T-helper 17 cell (primary cell): Measurements from ENCODE around the gene COPA. TPM values are rescaled to one million over a fixed set of nuclear protein-coding genes. Genes with fewer than 3 reads are reported as not detected.
A peak's percentile ranks its signal among the peaks of the same experiment; 100 is the strongest.

Experiments used
- ATAC-seq: fragments of 150-1000 bp; cut with Tn5 transposase; 2 replicates; pipeline ENCODE4 v1.10.0; 2021; ENCODE audit warnings: mild to moderate bottlenecking, moderate library complexity
- DNase-seq, 3 donors: peaks; one replicate each; pipeline versions ENCODE4 v3.0.0 to v3.0.0-alpha.2; 2020 to 2021
- H3K9me3 ChIP-seq: one replicate; pipeline ENCODE4 v1.7.0; 2013; ENCODE audit warnings: low read length, mild to moderate bottlenecking; ENCODE audit not compliant: control insufficient read depth, poor library complexity, severe bottlenecking
- H3K27ac Mint-ChIP-seq: one replicate; pipeline ENCODE4 v1.8.0; 2022; ENCODE audit warnings: mild to moderate bottlenecking, moderate library complexity, mixed read lengths
- H3K27me3 Mint-ChIP-seq: one replicate; pipeline ENCODE4 v1.8.0; 2022; ENCODE audit warnings: mixed read lengths
- H3K36me3 Mint-ChIP-seq: one replicate; pipeline ENCODE4 v1.8.0; 2022; ENCODE audit warnings: low read depth, mixed read lengths
- H3K4me1 Mint-ChIP-seq: one replicate; pipeline ENCODE4 v1.8.0; 2022; ENCODE audit warnings: mild to moderate bottlenecking, mixed read lengths
- H3K4me3 Mint-ChIP-seq: one replicate; pipeline ENCODE4 v1.8.0; 2022; ENCODE audit warnings: mild to moderate bottlenecking, moderate library complexity, mixed read lengths
- total RNA-seq, 4 donors: library from RNA in 2 of 4; stranded (reverse) in 2 of 4; gene quantifications; one replicate each; pipeline ENCODE4 v1.2.3 and lab custom pipeline; 2022 to 2026

Gene COPA
- total RNA-seq, 2 donors from 2014 or later = 122 to 143 TPM

DNA sequence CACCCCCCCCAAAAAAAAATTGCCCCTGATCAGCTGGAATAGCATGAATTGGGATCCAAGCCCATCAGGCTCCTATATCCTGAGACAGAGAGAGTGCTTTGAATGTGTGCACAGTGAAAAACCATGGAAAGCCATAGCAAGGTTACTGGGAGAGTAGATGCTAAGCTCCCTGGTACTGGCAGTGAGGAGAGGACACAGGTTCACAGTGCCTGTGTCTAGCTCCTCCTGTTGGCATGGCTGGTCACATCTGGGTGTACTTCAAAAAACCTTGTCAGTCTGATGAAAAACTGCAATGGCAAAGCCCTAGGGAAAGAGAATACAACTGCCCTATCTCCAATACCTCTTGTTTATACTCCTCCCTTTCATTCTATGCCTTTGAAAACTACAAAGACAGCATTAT is 12.9 kb downstream of the COPA start:
- H3K27me3 Mint-ChIP-seq = no peaks in the 10 kb centered on the region
- H3K4me1 Mint-ChIP-seq = peaks cover 5% of the 10 kb centered on the region
- H3K4me3 Mint-ChIP-seq = no peak overlapping the region
- ATAC-seq (no peak), DNase-seq (no peak)
- peaks cover 4% of the 10 kb centered on the region for H3K36me3 Mint-ChIP-seq
- H3K27ac Mint-ChIP-seq = peak overlapping the region; percentile 57
- H3K9me3 ChIP-seq = no peaks in the 10 kb centered on the region

- peak overlapping the region; percentile 57 for H3K27ac Mint-ChIP-seq
- no peaks in the 10 kb centered on the region for H3K9me3 ChIP-seq
- peaks cover 5% of the 10 kb centered on the region for H3K4me1 Mint-ChIP-seq
- H3K4me3 Mint-ChIP-seq = no peak overlapping the region
- DNase-seq (no peak), ATAC-seq (no peak)
- H3K36me3 Mint-ChIP-seq = peaks cover 4% of the 10 kb centered on the region
- no peaks in the 10 kb centered on the region for H3K27me3 Mint-ChIP-seq
These were observed 14.9 kb downstream of the COPA start for GRCh38 chr1:160328184-160328583.

DNA sequence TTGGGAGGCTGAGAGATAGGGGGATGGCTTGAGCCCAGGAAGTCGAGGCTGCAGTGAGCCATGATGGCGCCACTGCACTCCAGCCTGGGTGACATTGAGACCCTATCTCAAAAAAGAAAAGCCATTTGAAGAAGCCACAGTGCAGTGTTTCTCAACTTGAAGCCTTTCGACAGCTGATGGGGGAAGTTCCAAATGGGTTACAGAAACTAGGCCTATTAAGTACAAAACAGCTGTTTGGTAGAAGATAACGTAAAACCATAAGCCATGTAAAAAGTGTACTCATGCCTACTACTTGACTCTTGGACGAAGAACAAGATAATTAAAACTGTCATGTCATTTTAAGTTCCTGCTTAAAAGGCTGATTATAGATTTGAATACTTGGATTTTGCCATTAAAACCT is 16.6 kb downstream of the COPA start:
- peaks cover 7% of the 10 kb centered on the region for H3K36me3 Mint-ChIP-seq

GRCh38 chr1:160325252-160325651 is 17.8 kb downstream of the COPA start:
- H3K27me3 Mint-ChIP-seq = no peaks in the 10 kb centered on the region
- no peak overlapping the region for H3K4me3 Mint-ChIP-seq
- no peaks in the 10 kb centered on the region for H3K9me3 ChIP-seq
- peaks cover 8% of the 10 kb centered on the region for H3K4me1 Mint-ChIP-seq
- H3K36me3 Mint-ChIP-seq = peaks cover 4% of the 10 kb centered on the region
- ATAC-seq = no peak
- no peak overlapping the region for H3K27ac Mint-ChIP-seq
- no peak for DNase-seq

More for the DNA sequence above, 16.6 kb downstream of the COPA start:
- Mint-ChIP-seq H3K4me1 (peaks cover 10% of the 10 kb centered on the region), H3K4me3 (no peak overlapping the region), H3K27me3 (no peaks in the 10 kb centered on the region), H3K27ac (peak overlapping the region; percentile 47)
- H3K9me3 ChIP-seq = no peaks in the 10 kb centered on the region
- no peak for ATAC-seq
- no peak for DNase-seq

GRCh38 chr1:160322831-160323230 is 20.2 kb downstream of the COPA start:
- H3K9me3 ChIP-seq = no peaks in the 10 kb centered on the region
- H3K27me3 Mint-ChIP-seq = no peaks in the 10 kb centered on the region
- H3K36me3 Mint-ChIP-seq = peaks cover 15% of the 10 kb centered on the region
- ATAC-seq = no peak
- H3K4me3 Mint-ChIP-seq = no peak overlapping the region
- DNase-seq = no peak
- H3K4me1 Mint-ChIP-seq = peaks cover 17% of the 10 kb centered on the region
- H3K27ac Mint-ChIP-seq = no peak overlapping the region

DNA sequence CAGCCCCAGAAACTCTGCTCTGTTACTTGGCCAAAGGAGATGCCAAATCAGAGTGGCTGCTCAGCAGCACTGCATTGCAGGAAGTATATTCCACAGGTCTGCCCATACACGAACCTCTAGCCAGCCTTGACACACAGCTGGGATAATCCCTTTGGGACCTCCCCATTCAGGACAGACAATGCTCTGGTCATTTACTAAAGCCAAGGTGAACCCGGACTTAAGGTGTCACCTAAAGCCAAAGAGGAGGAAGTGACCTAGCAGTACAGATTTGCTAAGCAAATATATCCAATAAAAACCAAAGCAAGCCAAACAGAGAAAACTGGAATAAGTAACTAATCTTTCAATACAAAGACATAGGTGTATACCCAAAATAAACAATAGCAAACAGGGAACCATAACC is 27.7 kb downstream of the COPA start:
- peaks cover 18% of the 10 kb centered on the region for H3K4me1 Mint-ChIP-seq
- peaks cover 29% of the 10 kb centered on the region for H3K36me3 Mint-ChIP-seq
- no peaks in the 10 kb centered on the region for H3K27me3 Mint-ChIP-seq
- H3K9me3 ChIP-seq = peaks cover 6% of the 10 kb centered on the region
- DNase-seq = no peak
- no peak overlapping the region for H3K4me3 Mint-ChIP-seq
- ATAC-seq = no peak
- peak overlapping the region; percentile 85 for H3K27ac Mint-ChIP-seq

- Mint-ChIP-seq H3K27ac (peak overlapping the region; percentile 9), H3K27me3 (no peaks in the 10 kb centered on the region), H3K4me1 (peaks cover 12% of the 10 kb centered on the region), H3K36me3 (peaks cover 16% of the 10 kb centered on the region), H3K4me3 (no peak overlapping the region)
- no peak for ATAC-seq
- H3K9me3 ChIP-seq = no peaks in the 10 kb centered on the region
- DNase-seq = no peak
These were observed 33.5 kb downstream of the COPA start for GRCh38 chr1:160309571-160309970.

GRCh38 chr1:160309185-160309557 is 33.9 kb downstream of the COPA start:
- peak overlapping the region; percentile 9 for H3K27ac Mint-ChIP-seq
- ATAC-seq = no peak

GRCh38 chr1:160308451-160309184 is 34.4 kb downstream of the COPA start:
- DNase-seq (no peak), ATAC-seq (no peak)
- Mint-ChIP-seq H3K27me3 (no peaks in the 10 kb centered on the region), H3K4me3 (peak overlapping the region; percentile 57), H3K27ac (peak overlapping the region; percentile 9), H3K36me3 (peaks cover 14% of the 10 kb centered on the region), H3K4me1 (peaks cover 9% of the 10 kb centered on the region)
- no peaks in the 10 kb centered on the region for H3K9me3 ChIP-seq

More at GRCh38 chr1:160309185-160309557, 33.9 kb downstream of the COPA start:
- Mint-ChIP-seq H3K36me3 (peaks cover 16% of the 10 kb centered on the region), H3K27me3 (no peaks in the 10 kb centered on the region), H3K4me1 (peaks cover 12% of the 10 kb centered on the region), H3K4me3 (no peak overlapping the region)
- no peak for DNase-seq
- H3K9me3 ChIP-seq = no peaks in the 10 kb centered on the region

DNA sequence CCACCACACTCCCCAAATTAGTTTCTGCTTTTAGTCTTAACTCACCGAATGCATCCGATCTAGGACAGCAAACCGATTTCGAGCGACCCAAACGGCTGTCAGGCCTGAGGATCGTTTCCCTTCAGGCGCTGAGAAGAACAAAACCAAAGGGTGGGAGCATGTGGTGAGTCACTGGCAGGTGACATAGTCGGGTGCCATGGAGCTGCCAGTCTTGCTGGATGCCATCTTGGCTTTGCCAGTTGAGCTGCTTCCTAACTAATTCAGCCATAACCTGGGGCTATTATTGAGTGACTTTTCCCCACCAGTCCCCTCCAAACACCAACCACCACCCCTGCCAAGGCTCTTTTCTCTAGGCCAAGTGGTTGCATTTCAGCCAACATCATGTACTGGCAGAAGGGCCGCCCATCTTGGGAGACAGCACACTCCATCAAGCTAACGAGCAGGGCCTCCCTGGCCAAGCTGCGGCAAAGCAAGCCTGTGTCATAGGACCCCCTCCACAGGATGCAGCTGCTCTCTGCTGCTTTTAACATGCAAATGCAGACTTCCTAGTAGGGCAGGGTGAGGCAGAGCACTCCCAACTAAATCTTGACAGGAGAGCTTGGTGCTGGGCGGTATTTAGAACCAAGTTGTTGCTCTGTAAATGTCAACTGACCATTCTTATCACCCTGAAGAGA is 35.8 kb downstream of the COPA start:
- Mint-ChIP-seq H3K27me3 (no peaks in the 10 kb centered on the region), H3K4me1 (peaks cover 5% of the 10 kb centered on the region), H3K36me3 (peaks cover 12% of the 10 kb centered on the region), H3K4me3 (no peak overlapping the region), H3K27ac (no peak overlapping the region)
- peak; percentile 30 for ATAC-seq
- no peaks in the 10 kb centered on the region for H3K9me3 ChIP-seq
- DNase-seq = no peak

GRCh38 chr1:160300173-160300572 is 42.9 kb downstream of the COPA start:
- Mint-ChIP-seq H3K27ac (no peak overlapping the region), H3K36me3 (peaks cover 12% of the 10 kb centered on the region), H3K4me1 (no peaks in the 10 kb centered on the region), H3K27me3 (no peaks in the 10 kb centered on the region), H3K4me3 (no peak overlapping the region)
- ATAC-seq (no peak), DNase-seq (no peak)
- H3K9me3 ChIP-seq = no peaks in the 10 kb centered on the region

GRCh38 chr1:160296036-160296435 is 47.0 kb downstream of the COPA start:
- DNase-seq = no peak
- ATAC-seq = no peak
- Mint-ChIP-seq H3K4me3 (no peak overlapping the region), H3K4me1 (peaks cover 3% of the 10 kb centered on the region), H3K27me3 (no peaks in the 10 kb centered on the region), H3K27ac (no peak overlapping the region), H3K36me3 (peaks cover 13% of the 10 kb centered on the region)
- no peaks in the 10 kb centered on the region for H3K9me3 ChIP-seq

DNA sequence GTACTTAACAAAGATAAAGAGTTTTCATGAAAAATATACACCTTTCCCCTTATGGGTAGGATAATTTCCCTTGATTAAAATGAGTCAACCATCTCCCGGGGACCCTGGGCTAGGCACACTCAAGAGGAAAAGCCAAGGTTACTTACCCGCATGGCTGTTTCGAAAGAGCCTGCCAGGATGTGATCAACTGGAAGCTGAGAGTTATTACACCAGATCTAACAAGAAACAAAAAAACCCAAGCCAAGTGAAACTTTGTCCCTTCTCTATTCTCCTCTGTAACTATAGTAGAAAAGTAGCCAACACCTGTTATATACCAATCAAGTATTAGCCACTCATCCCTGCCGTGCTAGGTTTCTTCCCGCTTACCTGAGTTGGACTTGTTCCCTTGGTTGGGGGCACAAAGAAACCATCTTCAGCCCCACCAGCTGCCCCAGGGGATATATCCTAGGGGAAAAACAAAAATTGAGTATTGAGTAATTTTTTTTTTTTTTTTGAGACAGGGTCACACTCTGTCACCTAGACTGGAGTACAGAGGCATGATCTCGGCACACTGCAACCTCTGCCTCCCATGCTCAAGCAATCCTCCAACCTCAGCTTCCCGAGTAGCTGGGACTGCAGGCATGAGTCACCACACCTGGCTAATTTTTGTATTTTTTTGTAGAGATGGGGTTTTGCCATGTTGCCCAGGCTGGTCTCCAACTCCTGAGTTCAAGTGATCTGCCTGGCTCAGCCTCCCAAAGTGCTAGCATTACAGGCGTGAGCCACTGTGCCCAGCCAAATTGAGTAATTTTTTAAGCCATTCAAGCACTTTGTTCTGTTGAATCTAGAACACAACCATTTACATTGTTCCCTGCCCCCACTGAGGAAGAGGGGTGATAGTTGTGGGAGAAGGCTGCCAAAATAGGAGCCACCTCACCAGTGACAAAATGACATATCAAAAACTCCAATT is 49.8 kb downstream of the COPA start:
- Mint-ChIP-seq H3K27ac (no peak overlapping the region), H3K27me3 (no peaks in the 10 kb centered on the region), H3K4me3 (no peak overlapping the region), H3K4me1 (peaks cover 3% of the 10 kb centered on the region), H3K36me3 (peaks cover 10% of the 10 kb centered on the region)
- H3K9me3 ChIP-seq = no peaks in the 10 kb centered on the region
- ATAC-seq = no peak
- no peak for DNase-seq
